HG02852 (cell line): ENCODE data around the gene PLPPR1.

Experiments
- ATAC-seq: cut with Tn5 transposase; IDR thresholded peaks from one replicate; pipeline ENCODE4 v1.9.1; 2021; ENCODE audit warnings: mild to moderate bottlenecking, moderate library complexity; ENCODE audit not compliant: unreplicated experiment

PLPPR1 gene

GRCh38 chr9:101333926-101334702 is 305.6 kb downstream of the PLPPR1 start:
- ATAC-seq = no peak

GRCh38 chr9:101336091-101336490 is 307.6 kb downstream of the PLPPR1 start:
- ATAC-seq = no peak

DNA sequence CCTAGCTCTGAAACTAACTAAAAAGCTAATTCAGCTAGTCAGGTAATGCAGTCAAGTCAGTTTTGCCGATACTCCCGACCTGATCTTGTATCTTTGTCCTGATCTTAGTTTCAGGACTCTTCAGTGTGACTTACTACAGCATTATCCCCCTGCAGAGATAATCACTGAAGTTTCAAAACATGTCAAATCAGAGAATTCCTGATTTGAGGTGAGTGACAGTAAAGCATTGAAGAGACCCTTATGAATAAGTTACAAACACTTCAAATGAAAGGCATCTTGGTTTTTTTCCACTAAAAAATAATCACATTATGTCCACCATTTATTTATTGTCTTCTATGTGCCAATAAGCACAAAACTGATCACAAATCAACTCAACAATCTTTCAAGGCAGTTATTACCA is 308.7 kb downstream of the PLPPR1 start:
- ATAC-seq = no peak

- ATAC-seq = no peak
Measured at GRCh38 chr9:101341958-101342357, 313.4 kb downstream of the PLPPR1 start.

GRCh38 chr9:101342595-101342994 is 314.1 kb downstream of the PLPPR1 start:
- ATAC-seq = no peak

DNA sequence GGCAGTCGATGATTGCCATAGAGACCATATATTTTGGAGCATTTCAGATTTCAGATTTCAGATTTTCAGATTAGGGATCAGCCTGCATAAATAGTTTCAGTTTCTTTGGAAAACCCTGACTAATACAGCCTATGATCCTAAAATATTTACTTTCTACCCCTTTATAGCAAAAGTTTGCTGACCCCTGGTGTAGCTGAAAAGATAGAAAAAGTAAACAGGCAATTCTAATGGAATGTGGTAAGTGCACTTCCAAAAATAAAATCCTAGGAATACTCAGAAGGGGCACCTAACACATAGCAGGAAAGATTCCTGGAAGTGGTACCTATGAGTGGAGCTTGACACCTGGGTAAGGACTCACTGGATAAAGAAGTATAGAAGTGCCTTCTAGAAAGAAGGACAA is 321.8 kb downstream of the PLPPR1 start:
- no peak for ATAC-seq

DNA sequence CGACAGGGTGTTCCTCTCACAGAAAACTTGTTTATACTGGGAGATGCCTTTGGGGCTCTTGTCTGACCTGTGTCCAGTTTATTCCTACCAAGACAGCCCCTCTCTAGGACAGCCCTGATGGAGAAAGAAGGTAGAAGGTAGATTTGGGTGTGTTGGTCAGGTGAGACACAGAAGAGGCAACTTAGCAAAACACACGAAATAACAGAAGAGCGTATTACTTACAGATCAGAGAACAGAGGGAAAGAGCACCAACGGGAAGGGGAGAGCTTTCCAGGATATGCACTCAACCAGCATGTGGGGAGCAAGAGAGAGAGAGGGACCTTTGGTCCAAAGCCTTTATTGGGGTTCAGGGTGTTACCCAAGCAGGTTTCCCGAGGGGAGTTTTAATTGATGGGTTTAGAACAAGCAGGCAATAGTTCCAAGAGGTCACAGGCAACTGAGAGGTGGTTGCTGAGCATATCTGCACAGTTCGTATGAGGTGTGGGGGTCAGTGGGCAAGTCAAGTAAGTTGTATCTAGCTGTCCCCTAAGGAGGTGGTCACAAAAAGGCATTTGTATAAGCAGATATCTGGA is 324.5 kb downstream of the PLPPR1 start:
- ATAC-seq = no peak

DNA sequence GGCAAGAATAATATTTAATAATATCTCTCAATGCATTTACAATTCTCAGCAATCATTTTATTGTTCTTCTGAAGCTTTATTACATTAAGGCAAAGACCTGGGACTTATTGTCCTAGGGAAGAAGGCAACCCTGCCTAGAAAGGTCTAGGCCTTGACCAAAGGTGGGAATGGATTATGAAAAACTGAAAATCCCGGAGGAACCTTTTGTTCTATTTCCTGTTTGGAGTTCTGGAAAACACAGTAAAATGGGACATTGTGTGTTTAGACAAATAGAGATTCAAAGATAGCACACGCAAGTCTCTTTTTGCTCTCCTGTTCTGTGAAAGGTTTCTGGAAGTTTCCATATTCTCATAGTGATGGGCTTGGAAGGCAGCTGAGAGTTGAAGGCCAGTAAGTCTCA is 325.2 kb downstream of the PLPPR1 start:
- no peak for ATAC-seq

- no peak for ATAC-seq
Measured at GRCh38 chr9:101354143-101354764, 325.7 kb downstream of the PLPPR1 start.

DNA sequence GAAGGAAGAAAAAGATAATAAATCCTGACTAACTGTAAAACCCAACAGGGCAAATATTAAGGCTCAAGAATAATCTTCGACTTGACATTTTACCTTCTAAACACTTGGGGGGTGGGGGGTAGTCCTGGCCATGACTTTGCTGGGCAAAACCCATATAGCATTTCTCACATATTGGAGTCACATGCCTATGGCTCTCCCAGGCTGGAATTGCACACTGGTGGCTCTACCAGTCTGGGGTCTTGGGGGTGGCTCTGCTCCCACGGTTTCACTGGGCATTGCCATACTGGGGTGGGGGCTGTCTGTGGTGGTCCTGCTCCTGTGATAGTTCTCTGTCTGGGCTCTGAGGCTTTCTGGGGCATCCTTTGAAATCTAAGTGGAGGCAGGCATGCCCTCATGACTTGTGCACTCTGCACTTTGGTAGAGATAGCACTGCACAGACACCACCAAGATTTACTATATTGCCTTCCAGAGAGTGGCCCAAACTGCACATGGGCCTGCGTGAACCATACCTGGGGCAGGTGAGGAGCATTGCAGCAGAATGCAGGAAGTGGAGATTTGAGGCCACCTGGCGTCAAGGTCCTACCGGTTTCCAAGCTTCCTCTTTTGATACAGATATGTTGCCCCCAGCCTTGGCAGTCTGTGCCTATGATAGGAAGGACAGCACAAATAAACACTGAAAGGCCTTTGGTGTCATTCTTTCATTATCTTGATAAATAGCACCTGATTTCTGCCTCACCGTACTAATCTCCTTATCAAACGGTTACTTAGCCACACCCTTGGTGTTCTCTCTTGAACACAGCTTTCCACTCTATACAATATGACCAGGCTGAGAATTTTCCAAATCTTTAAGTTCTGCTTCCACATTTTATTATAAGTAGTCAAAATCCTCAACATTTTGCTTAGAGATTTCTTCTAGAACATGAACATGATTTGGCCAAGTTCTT is 326.5 kb downstream of the PLPPR1 start:
- no peak for ATAC-seq

DNA sequence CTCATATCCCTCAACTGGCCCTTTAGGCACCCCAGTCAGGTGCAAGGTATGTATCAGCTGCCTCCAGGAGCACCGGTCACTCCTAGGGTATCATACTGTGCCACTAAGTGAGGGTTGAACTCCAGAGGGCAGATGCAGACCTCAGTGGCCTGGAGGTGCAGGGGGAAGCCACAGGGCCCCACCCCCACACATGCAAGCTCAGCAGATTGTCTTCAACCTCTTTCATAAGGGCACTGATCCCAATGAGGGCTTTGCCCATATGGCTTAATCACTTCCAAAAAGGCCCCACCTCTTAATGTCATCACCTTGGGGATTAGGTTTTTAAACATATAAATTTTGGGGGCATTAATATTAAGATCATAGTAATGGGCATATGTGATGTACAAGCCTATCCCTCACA is 328.1 kb downstream of the PLPPR1 start:
- ATAC-seq = no peak

GRCh38 chr9:101359679-101360078 is 331.2 kb downstream of the PLPPR1 start:
- no peak for ATAC-seq

- ATAC-seq = no peak
Measured at GRCh38 chr9:101360647-101361046, 332.1 kb downstream of the PLPPR1 start.

DNA sequence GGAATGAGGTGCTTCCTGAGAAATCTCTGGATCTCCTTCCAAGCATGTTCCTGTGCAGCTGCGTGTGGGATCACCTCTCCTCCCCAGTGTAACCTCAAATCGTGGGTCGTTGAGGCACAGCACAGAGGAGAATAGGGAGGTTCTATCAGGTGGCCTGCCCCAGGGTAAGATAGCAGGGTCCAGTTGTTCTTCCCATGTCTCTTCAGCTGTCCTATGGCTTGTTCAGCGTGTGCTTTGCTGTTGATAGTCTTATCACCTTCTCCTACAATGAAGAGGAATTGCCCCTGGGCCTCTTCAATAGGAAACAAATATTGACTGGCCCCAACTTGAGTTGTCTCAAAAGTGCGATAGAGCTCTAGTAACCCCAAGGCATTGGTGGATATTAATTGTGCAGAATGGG is 333.9 kb downstream of the PLPPR1 start:
- no peak for ATAC-seq

GRCh38 chr9:101365181-101365580 is 336.7 kb downstream of the PLPPR1 start:
- ATAC-seq = no peak

DNA sequence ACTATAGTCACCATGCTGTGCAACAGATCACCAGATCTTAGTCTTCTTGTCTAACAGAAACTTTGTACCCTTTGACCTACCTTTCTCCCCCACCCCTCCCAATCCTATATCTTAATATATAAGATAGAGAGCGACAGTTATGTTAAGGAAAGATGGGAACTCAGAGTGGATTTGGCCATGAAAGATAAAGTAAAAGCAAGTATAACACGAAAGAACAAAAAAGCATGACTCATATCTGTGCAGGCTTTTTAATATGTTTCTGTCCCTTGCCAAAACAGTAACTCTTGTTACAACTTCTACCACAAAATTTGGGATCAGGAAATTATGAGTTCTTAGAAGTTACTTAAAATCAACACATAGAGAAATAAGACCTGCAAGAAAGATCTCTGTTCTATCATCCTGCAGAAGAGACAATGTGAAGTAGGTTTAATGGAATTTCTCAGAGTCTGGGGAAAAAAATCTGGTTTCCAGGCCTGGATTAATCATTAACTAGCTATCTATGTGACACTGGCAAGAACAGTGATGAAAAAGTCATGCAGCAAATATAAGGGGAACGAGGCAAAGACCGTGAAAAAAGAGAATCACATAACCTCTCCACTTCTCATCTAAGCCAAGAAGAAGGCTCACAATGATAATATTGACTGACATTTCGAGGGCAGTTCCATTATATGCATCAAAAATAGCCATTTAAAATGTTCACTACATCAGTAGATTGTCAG is 337.7 kb downstream of the PLPPR1 start:
- no peak for ATAC-seq

- no peak for ATAC-seq
Measured at GRCh38 chr9:101367323-101367722, 338.8 kb downstream of the PLPPR1 start.

DNA sequence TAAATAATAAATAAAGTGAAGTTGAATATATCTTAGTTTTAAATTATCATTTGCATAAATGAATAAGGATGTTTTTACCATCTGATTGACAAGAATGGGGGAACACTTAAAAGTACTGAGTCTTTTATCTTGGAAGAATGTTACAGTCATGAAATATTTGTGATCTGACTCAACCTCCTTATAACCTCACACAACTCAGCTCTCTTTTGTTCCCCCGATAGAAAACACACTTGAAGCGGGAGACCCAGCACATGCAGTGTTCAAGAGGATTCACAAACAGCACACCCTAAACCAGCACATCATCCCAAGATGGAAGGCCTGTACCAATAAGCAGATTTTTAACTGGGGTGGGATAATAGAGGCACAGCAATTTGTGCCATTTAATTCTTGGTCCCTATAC is 340.8 kb downstream of the PLPPR1 start:
- ATAC-seq = no peak

DNA sequence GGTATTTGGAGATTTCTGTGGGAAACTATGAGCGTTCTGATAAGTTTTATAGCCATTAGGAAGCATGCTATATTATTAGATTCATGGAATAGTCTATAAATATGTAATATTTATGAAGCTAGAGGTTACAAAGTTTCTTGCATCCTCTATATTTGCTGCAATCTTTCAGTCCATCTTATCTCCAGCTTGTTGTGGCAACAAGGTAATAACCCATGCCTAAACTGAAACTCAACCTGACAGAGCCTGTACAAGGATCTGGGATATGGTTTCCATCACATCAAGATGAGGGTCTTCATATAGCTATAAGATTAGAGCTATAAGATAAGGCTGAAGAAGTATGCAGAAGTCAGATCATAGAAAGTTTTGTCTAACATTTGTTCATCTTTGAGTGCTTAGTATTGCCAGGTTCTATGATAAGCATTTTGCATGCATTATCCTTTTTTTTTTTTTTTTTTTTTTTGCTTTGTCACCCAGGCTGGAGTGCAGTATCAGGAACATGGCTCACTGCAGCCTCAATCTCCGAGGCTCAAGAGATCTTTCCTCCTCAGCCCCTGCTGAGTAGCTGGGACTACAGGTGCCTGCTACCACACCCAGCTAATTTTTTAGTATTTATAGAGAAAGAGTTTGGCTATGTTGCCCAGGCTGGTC is 341.5 kb downstream of the PLPPR1 start:
- no peak for ATAC-seq

GRCh38 chr9:101371813-101372212 is 343.3 kb downstream of the PLPPR1 start:
- ATAC-seq = no peak
